Suprapubic skin (tissue), 4 donors: ENCODE results near the gene TPCN2. TPM values are rescaled to one million over a fixed set of nuclear protein-coding genes. Genes with fewer than 3 reads are reported as not detected.

Experiments
- DNase-seq, 2 donors: peaks; one replicate each; pipeline ENCODE4 v3.0.0-alpha.2; 2019; ENCODE audit warnings: low spot score in 2 of 2
- H3K27ac ChIP-seq: fragments of 200-600 bp; sonication (generic); one replicate; pipeline ENCODE4 v1.5.1; 2019
- H3K27me3 ChIP-seq: fragments of 200-600 bp; sonication (generic); one replicate; pipeline ENCODE4 v1.5.1; 2019
- H3K36me3 ChIP-seq: fragments of 200-600 bp; sonication (generic); one replicate; pipeline ENCODE4 v1.5.1; 2019
- H3K4me1 ChIP-seq: fragments of 200-600 bp; sonication (generic); one replicate; pipeline ENCODE4 v1.5.1; 2019
- H3K4me3 ChIP-seq: fragments of 200-600 bp; sonication (generic); one replicate; pipeline ENCODE4 v1.5.1; 2019; ENCODE audit warnings: mild to moderate bottlenecking
- H3K9me3 ChIP-seq: fragments of 200-600 bp; sonication (generic); one replicate; pipeline ENCODE4 v1.5.1; 2019
- EP300 ChIP-seq: sonication (generic); formaldehyde crosslinking; IDR thresholded peaks from one replicate; pipeline ENCODE4 v1.6.1; 2017; ENCODE audit warnings: antibody characterized with exemption
- POLR2A ChIP-seq, 2 donors: fragments of 450-650 bp; IDR thresholded peaks; one replicate each; pipeline ENCODE4 v1.6.1; 2017; ENCODE audit warnings: antibody characterized with exemption in 2 of 2, mild to moderate bottlenecking in 2 of 2, moderate library complexity in 2 of 2
- POLR2AphosphoS5 ChIP-seq, 3 donors: sonication (generic); formaldehyde crosslinking; IDR thresholded peaks; one replicate each; pipeline ENCODE4 v1.6.1; 2017; ENCODE audit warnings: antibody characterized with exemption in 3 of 3
- WGBS: methylation state at CpG from one replicate; pipeline ENCODE4 v1.1.5; 2018; 5-methylcytosine and 5-hydroxymethylcytosine counted together
- total RNA-seq, 4 donors: library from RNA; depleted of rRNA; stranded (reverse); fragments of >200 nt; gene quantifications; one replicate each; pipeline ENCODE4 v1.1.0, GENCODE V29; 2016
- TF ChIP-seq, protein P1 (sequence below), 2 donors: fragments of 200-600 bp in 1 of 2; fragments of 450-650 bp in 1 of 2; sonication (generic) in 1 of 2; IDR thresholded peaks; one replicate each; pipeline ENCODE4 v1.5.1; 2016 to 2019; ENCODE audit warnings: antibody characterized with exemption in 2 of 2, mild to moderate bottlenecking in 1 of 2, moderate library complexity in 1 of 2

TPCN2 gene
- total RNA-seq, 4 donors from 2014 or later: 8.4 to 30.3 (median 24.4) TPM

DNA sequence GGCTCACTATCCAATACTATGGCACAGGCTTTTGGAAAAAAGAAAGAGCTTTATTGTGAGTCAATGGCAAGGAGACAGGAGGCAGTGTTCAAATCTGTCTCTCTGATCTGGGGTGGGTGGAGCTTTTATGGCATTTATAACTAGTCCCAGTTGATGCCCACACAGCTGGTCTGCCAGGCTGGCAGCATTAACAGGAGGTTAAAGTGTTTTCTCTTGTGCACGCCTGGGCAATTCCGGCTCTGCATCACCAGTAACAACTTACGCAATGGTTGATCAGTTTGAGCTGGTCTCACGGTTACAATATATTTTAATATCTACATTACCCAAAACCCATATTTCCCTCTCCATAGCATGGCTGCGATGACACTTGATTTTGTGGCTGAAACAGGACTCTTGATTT, 91.9 kb downstream of the TPCN2 start:
- no peak overlapping the region for H3K27ac ChIP-seq

DNA sequence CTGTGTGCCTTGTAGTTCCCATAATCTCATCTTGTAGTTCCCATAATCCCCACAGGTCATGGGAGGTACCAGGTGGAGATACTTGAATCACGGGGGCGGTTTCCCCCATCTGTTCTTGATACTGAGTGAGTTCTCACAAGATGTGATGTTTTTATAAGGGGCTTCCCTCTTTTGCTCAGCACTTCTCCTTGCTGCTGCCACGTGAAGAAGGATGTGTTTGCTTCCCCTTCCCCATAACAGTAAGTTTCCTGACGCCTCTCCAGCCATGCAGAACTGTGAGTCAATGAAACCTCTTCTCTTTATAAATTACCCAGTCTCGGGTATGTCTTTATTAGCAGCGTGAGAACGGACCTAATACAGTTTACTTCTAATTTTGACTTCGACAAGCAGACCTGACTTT, 93.0 kb downstream of the TPCN2 start:
- WGBS: 67% methylated on average over 8 of the region's 8 CpGs
- no peaks in the 10 kb centered on the region for H3K27me3 ChIP-seq
- TF ChIP-seq POLR2A (IDR thresholded peaks at IDR 0.05) (no peak), EP300 (no peak), POLR2AphosphoS5 (IDR thresholded peaks at IDR 0.05) (no peak)
- TF ChIP-seq, protein P1, sequence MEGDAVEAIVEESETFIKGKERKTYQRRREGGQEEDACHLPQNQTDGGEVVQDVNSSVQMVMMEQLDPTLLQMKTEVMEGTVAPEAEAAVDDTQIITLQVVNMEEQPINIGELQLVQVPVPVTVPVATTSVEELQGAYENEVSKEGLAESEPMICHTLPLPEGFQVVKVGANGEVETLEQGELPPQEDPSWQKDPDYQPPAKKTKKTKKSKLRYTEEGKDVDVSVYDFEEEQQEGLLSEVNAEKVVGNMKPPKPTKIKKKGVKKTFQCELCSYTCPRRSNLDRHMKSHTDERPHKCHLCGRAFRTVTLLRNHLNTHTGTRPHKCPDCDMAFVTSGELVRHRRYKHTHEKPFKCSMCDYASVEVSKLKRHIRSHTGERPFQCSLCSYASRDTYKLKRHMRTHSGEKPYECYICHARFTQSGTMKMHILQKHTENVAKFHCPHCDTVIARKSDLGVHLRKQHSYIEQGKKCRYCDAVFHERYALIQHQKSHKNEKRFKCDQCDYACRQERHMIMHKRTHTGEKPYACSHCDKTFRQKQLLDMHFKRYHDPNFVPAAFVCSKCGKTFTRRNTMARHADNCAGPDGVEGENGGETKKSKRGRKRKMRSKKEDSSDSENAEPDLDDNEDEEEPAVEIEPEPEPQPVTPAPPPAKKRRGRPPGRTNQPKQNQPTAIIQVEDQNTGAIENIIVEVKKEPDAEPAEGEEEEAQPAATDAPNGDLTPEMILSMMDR (IDR thresholded peaks at IDR 0.05): no peak

More for the DNA sequence above, 91.9 kb downstream of the TPCN2 start:
- Histone ChIP-seq H3K9me3 (peaks cover 4% of the 10 kb centered on the region), H3K4me3 (no peak overlapping the region), H3K4me1 (no peaks in the 10 kb centered on the region), H3K27me3 (no peaks in the 10 kb centered on the region), H3K36me3 (no peaks in the 10 kb centered on the region)
- DNase-seq: no peak
- no peak for TF ChIP-seq POLR2AphosphoS5 (IDR thresholded peaks at IDR 0.05)
- no peak for TF ChIP-seq EP300
- TF ChIP-seq POLR2A (IDR thresholded peaks at IDR 0.05): no peak
- TF ChIP-seq, protein P1 (IDR thresholded peaks at IDR 0.05): no peak
- WGBS: 64% methylated on average over 5 of the region's 5 CpGs

DNA sequence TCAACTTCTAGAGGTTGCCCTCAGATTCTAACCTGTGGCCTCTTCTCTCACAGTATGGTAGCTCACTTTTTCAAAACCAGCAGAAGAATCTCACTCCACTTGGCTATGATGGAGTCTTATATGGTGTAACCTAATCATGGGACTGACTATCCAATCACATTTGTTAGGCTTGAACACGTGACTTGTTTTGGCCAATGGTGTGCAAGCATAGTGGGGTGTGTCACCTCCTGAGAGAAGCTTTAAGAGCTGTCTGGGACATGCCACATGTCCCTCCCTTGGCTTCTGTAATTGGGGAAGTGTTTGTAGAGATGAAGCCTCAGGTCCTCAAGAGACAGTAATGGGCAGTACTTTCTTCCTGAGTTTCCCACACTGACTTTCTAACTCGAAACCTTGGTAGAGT, 94.2 kb downstream of the TPCN2 start:
- TF ChIP-seq POLR2A (IDR thresholded peaks at IDR 0.05) (no peak), EP300 (no peak), POLR2AphosphoS5 (IDR thresholded peaks at IDR 0.05) (no peak)
- TF ChIP-seq, protein P1 (IDR thresholded peaks at IDR 0.05): no peak
- Histone ChIP-seq H3K27ac (no peak overlapping the region), H3K36me3 (no peaks in the 10 kb centered on the region), H3K4me3 (no peak overlapping the region), H3K9me3 (peaks cover 12% of the 10 kb centered on the region), H3K4me1 (no peaks in the 10 kb centered on the region), H3K27me3 (no peaks in the 10 kb centered on the region)
- DNase-seq: no peak
- WGBS: 98% methylated on average over 2 of the region's 2 CpGs

More for the DNA sequence above, 93.0 kb downstream of the TPCN2 start:
- no peak for DNase-seq
- H3K4me1 ChIP-seq: no peaks in the 10 kb centered on the region
- no peak overlapping the region for H3K27ac ChIP-seq
- H3K36me3 ChIP-seq: no peaks in the 10 kb centered on the region
- H3K9me3 ChIP-seq: peaks cover 12% of the 10 kb centered on the region
- no peak overlapping the region for H3K4me3 ChIP-seq

DNA sequence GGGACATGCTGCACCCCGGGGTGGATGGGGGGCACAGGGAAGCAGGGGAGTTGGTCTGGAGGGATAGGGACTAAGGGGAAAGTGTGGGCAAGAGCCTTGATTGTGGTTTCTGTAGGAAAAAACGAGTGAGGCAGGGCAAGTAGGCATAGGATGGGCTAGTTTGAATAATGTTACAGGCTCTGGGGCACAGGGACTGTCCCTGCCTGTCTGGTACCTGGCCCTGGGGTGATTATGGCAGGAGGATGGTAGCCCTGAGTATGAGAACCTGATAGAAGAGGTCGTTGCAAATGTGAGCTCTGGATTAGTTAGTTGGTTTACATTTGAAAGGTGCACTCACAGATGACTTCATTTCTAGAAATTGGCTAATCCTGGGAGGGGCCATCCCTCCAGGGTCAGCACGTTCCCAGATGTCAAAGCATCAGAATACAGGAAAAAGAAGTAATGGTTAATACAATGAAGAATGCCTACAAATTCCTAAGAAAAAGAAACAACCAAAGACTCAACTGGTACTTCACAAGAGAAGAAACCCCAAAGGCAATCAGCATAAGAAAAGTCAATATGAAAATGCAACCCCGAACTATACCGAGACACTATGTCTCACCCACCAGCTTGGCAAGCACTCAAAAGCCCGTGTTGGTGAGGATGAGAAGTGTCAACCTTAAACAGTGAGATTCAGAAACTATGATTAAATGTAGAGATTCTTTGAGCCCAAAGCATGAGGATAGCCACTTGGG, 95.8 kb downstream of the TPCN2 start:
- Histone ChIP-seq H3K9me3 (peaks cover 12% of the 10 kb centered on the region), H3K36me3 (no peaks in the 10 kb centered on the region), H3K4me3 (no peak overlapping the region), H3K27me3 (no peaks in the 10 kb centered on the region), H3K27ac (no peak overlapping the region), H3K4me1 (no peaks in the 10 kb centered on the region)
- 55% methylated on average over 7 of the region's 7 CpGs for WGBS
- no peak for DNase-seq
- TF ChIP-seq, protein P1 (IDR thresholded peaks at IDR 0.05): no peak

DNA sequence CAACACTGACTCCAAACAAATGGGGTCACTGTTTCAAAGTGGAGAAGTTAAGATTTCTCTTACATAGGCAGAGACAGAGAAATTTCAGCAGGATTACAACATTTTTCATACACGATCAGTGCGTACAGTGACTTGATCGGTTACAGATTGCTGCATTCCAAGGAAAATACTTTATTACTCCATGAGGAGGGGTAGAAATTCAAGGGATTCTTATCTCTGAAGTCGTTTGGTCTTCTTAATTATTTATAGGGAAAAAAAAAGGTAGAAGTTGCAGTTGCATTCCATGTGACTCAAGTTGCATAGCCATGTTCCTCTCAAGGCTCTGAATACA, 96.3 kb downstream of the TPCN2 start:
- TF ChIP-seq EP300 (no peak), POLR2A (IDR thresholded peaks at IDR 0.05) (no peak), POLR2AphosphoS5 (IDR thresholded peaks at IDR 0.05) (no peak)
- TF ChIP-seq, protein P1 (IDR thresholded peaks at IDR 0.05): no peak
- Histone ChIP-seq H3K36me3 (no peaks in the 10 kb centered on the region), H3K27me3 (no peaks in the 10 kb centered on the region), H3K4me1 (no peaks in the 10 kb centered on the region), H3K27ac (no peak overlapping the region), H3K9me3 (peaks cover 12% of the 10 kb centered on the region), H3K4me3 (no peak overlapping the region)
- DNase-seq: no peak
- 65% methylated on average over 4 of the region's 4 CpGs for WGBS
